A549 treated with Mapracorat at 1 μM for 4 hours (cell line): Measurements from ENCODE around the gene HOXC12. TPM values are rescaled to one million over a fixed set of nuclear protein-coding genes. Genes with fewer than 3 reads are reported as not detected.

Experiments used
- total RNA-seq: library from RNA; stranded (reverse); fragments of 200-300 nt; extraction: Qiagen RNA extraction; gene quantifications from 5 replicates; pipeline ENCODE4 v1.2.3, GENCODE V29; 2022

Gene HOXC12
- not detected in 5 replicates for total RNA-seq

GRCh38 chr12:53954694-53955035, at the start of gene HOXC12:
Gene HOXC12 (plus strand): TSS chr12:53954903. CDS start chr12:53954930, 27 bp downstream.

GRCh38 chr12:53938326-53939140, 16.2 kb upstream of the HOXC12 start, which contains the start of gene HOXC13:
Gene HOXC13 (plus strand): TSS chr12:53938831. CDS start chr12:53938907, 76 bp downstream.

GRCh38 chr12:53972722-53973235, 18.1 kb downstream of the HOXC12 start, which contains the start of gene HOXC11:
Gene HOXC11 (plus strand): TSS chr12:53973126. CDS start chr12:53973242, 116 bp downstream.

GRCh38 chr12:53974084-53975063, 19.7 kb downstream of the HOXC12 start, which contains the start of gene HOTAIR:
Gene HOTAIR (minus strand): TSS chr12:53974954.

DNA sequence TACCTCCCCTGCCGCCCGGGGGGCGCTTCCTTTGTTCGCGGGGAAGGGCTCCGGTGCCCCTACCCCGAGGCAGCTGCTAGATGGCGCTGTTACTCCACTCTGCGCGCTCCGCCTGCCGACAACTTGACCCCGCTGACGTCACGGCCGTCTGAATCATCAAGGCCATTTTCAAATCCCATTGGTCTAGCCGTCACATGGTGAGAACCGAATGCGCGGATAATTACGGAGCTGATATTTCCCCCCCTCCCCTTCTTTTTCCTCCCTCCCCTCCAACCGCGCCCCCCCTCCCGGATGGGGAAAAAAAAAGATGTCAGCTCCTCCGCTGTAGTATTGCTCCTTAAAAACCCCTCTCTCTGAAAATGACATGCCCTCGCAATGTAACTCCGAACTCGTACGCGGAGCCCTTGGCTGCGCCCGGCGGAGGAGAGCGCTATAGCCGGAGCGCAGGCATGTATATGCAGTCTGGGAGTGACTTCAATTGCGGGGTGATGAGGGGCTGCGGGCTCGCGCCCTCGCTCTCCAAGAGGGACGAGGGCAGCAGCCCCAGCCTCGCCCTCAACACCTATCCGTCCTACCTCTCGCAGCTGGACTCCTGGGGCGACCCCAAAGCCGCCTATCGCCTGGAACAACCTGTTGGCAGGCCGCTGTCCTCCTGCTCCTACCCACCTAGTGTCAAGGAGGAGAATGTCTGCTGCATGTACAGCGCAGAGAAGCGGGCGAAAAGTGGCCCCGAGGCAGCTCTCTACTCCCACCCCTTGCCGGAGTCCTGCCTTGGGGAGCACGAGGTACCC, 30.4 kb downstream of the HOXC12 start, which contains the start of gene HOXC10:
Gene HOXC10, plus strand, starts transcription at position 246 of the 791 bp plus-strand sequence. Its CDS starts 114 bp downstream, at position 360.

GRCh38 chr12:54000116-54001114, 45.7 kb downstream of the HOXC12 start, which contains the start of gene HOXC9:
Gene HOXC9 (plus strand): TSS chr12:54000161. CDS start chr12:54000189, 28 bp downstream.

Other genes starting within 250 kb of the HOXC12 start
- 16.9 to 21.0 TPM (median 18.6 TPM) in 5 replicates for gene CALCOCO1, start 227.5 kb upstream of the HOXC12 start, total RNA-seq
- not detected in 5 replicates for gene CISTR, start 202.9 kb upstream of the HOXC12 start, total RNA-seq
- gene HOXC13, start 16.1 kb upstream of the HOXC12 start, total RNA-seq: 18.5 to 27.6 TPM (median 21.5 TPM) in 5 replicates
- 0.62 to 0.92 TPM (median 0.85 TPM) in 5 replicates for gene HOXC11, start 18.2 kb downstream of the HOXC12 start, total RNA-seq
- 0.05 to 0.66 TPM (median 0.25 TPM) in 5 replicates for gene HOTAIR, start 20.1 kb downstream of the HOXC12 start, total RNA-seq
- gene HOXC10, start 30.2 kb downstream of the HOXC12 start, total RNA-seq: 2.7 to 3.8 TPM (median 2.9 TPM) in 5 replicates
- gene HOXC9, start 45.3 kb downstream of the HOXC12 start, total RNA-seq: 11.1 to 13.2 TPM (median 11.7 TPM) in 5 replicates
- gene HOXC8, start 54.1 kb downstream of the HOXC12 start, total RNA-seq: 4.0 to 5.4 TPM (median 5.1 TPM) in 5 replicates
- gene HOXC6, start 73.5 kb downstream of the HOXC12 start, total RNA-seq: 3.4 to 5.5 TPM (median 5.1 TPM) in 5 replicates
- 0.33 to 0.82 TPM (median 0.64 TPM) in 5 replicates for gene HOXC5, start 78.1 kb downstream of the HOXC12 start, total RNA-seq
- 2.1 to 3.7 TPM (median 3.3 TPM) in 5 replicates for gene HOXC4, start 98.9 kb downstream of the HOXC12 start, total RNA-seq
- gene SMUG1, start 234.1 kb downstream of the HOXC12 start, total RNA-seq: 29.9 to 35.4 TPM (median 30.3 TPM) in 5 replicates